ENCODE measurements around the gene RBM28. TPM values are rescaled to one million over a fixed set of nuclear protein-coding genes. Genes with fewer than 3 reads are reported as not detected.

Gene RBM28
- total and polyA plus RNA-seq, 2 donors from 2014 or later: 11.5 to 35.2 TPM

- Histone ChIP-seq H3K27ac (ENCODE audit: low read depth in 2 of 2, low read length in 2 of 2) (no peak overlapping the region), H3K9me3 (ENCODE audit: control insufficient read depth in 2 of 3, insufficient read depth in 1 of 3, low read length in 3 of 3) (no peaks in the 10 kb centered on the region), H3K4me3 (ENCODE audit: low read length in 3 of 3) (no peak overlapping the region), H3K4me1 (ENCODE audit: control insufficient read depth in 2 of 3, insufficient read depth in 2 of 3, low read depth in 1 of 3, low read length in 3 of 3) (peaks cover 0 to 8% (median 0%) of the 10 kb centered on the region in 3 donors), H3K36me3 (ENCODE audit: control insufficient read depth in 2 of 3, insufficient read depth in 3 of 3, low read length in 3 of 3) (no peaks in the 10 kb centered on the region), H3K9ac (ENCODE audit: low read length in 3 of 3) (no peak overlapping the region), H3K27me3 (ENCODE audit: control insufficient read depth, insufficient read depth, low read length) (peaks cover 11% of the 10 kb centered on the region)
- no peak for FAIRE-seq
- TF ChIP-seq CTCF (IDR thresholded peaks at IDR 0.05; ENCODE audit: borderline replicate concordance, extremely low read depth, insufficient read depth): no peak
- intact Hi-C loops (cut with DNase I): no loop called here
- no peak for DNase-seq
Observed at GRCh38 chr7:128352636-128353035, 8.9 kb upstream of the RBM28 start.

GRCh38 chr7:128352153-128352537, 8.4 kb upstream of the RBM28 start:
- TF ChIP-seq CTCF (IDR thresholded peaks at IDR 0.05; ENCODE audit: borderline replicate concordance, extremely low read depth, insufficient read depth): peak; percentile 48
- DNase-seq (peak; percentile 80 to 87 (median 81)), FAIRE-seq (no peak)
- Histone ChIP-seq H3K9ac (ENCODE audit: low read length in 3 of 3) (no peak overlapping the region), H3K4me3 (ENCODE audit: low read length in 3 of 3) (no peak overlapping the region), H3K4me1 (ENCODE audit: control insufficient read depth in 2 of 3, insufficient read depth in 2 of 3, low read depth in 1 of 3, low read length in 3 of 3) (peaks cover 0 to 8% (median 0%) of the 10 kb centered on the region in 3 donors), H3K9me3 (ENCODE audit: control insufficient read depth in 2 of 3, insufficient read depth in 1 of 3, low read length in 3 of 3) (no peaks in the 10 kb centered on the region), H3K27ac (ENCODE audit: low read depth in 2 of 2, low read length in 2 of 2) (no peak overlapping the region), H3K36me3 (ENCODE audit: control insufficient read depth in 2 of 3, insufficient read depth in 3 of 3, low read length in 3 of 3) (no peaks in the 10 kb centered on the region), H3K27me3 (ENCODE audit: control insufficient read depth, insufficient read depth, low read length) (peaks cover 11% of the 10 kb centered on the region)
- intact Hi-C loops (cut with DNase I): no loop called here

GRCh38 chr7:128351296-128352152, 7.8 kb upstream of the RBM28 start:
- intact Hi-C loops (cut with DNase I): no loop called here
- FAIRE-seq (no peak), DNase-seq (peak in 3 of 5 donors; percentile 17 to 59 (median 43))
- TF ChIP-seq CTCF (IDR thresholded peaks at IDR 0.05; ENCODE audit: borderline replicate concordance, extremely low read depth, insufficient read depth): no peak
- H3K4me1 ChIP-seq (ENCODE audit: control insufficient read depth in 2 of 3, insufficient read depth in 2 of 3, low read depth in 1 of 3, low read length in 3 of 3): peaks cover 0 to 8% (median 0%) of the 10 kb centered on the region in 3 donors
- H3K27me3 ChIP-seq (ENCODE audit: control insufficient read depth, insufficient read depth, low read length): peaks cover 11% of the 10 kb centered on the region
- no peak overlapping the region for H3K4me3 ChIP-seq (ENCODE audit: low read length in 3 of 3)
- no peak overlapping the region for H3K9ac ChIP-seq (ENCODE audit: low read length in 3 of 3)
- H3K9me3 ChIP-seq (ENCODE audit: control insufficient read depth in 2 of 3, insufficient read depth in 1 of 3, low read length in 3 of 3): no peaks in the 10 kb centered on the region
- no peak overlapping the region for H3K27ac ChIP-seq (ENCODE audit: low read depth in 2 of 2, low read length in 2 of 2)
- no peaks in the 10 kb centered on the region for H3K36me3 ChIP-seq (ENCODE audit: control insufficient read depth in 2 of 3, insufficient read depth in 3 of 3, low read length in 3 of 3)

Measured in kidney (tissue), 14 donors.